K562 (cell line): Measurements from ENCODE around the gene ASPG. TPM values are rescaled to one million over a fixed set of nuclear protein-coding genes. Genes with fewer than 3 reads are reported as not detected.

Experiments
- ATAC-seq: fragments of 200-7000 bp; cut with Tn5 transposase; 3 replicates; pipeline ENCODE4 v1.9.1; 2020; ENCODE audit warnings: moderate library complexity
- BruUV-seq: library from RNA; stranded (reverse); fragments of 400-500 nt; replicated peaks from 2 replicates; lab custom pipeline; 2021; lab: Mats Ljungman, UMichigan
- CTCF ChIA-PET: fragments of 300-600 bp; formaldehyde crosslinking; extraction: SDS; loops from one replicate; lab custom pipeline; 2021; ENCODE audit warnings: low intra/inter-chr PET ratio; lab: Yijun Ruan, JAX
- POLR2A ChIA-PET: fragments of 300-600, 350-650 bp; sonication (Branson Sonifier 250); formaldehyde crosslinking; extraction: SDS; loops from one replicate; lab custom pipeline; 2021; ENCODE audit warnings: antibody characterized with exemption, inconsistent platforms; lab: Yijun Ruan, JAX
- DNase-seq, 4 experiments: peaks; one replicate each; pipeline versions ENCODE4 v3.0.0 to v3.0.0-alpha.2; 2011 to 2018; ENCODE audit warnings: low spot score in 3 of 4, mixed read lengths in 3 of 4; ENCODE audit errors: extremely low read depth in 1 of 4
- FAIRE-seq: peaks from 2 replicates; lab custom pipeline; 2011; peaks lifted over from hg19 to GRCh38; lab: Jason Lieb, UNC
- H2AFZ ChIP-seq: 2 replicates; pipeline ENCODE4 v1.6.0; 2011; ENCODE audit warnings: low read depth, low read length, control low read depth, inconsistent platforms
- H3K27ac ChIP-seq: fragments of 200-600 bp; 3 replicates; pipeline ENCODE4 v1.8.0; 2011; ENCODE audit warnings: low read depth, mild to moderate bottlenecking, control low read depth, inconsistent platforms, low read length, moderate library complexity, mixed read lengths; ENCODE audit errors: extremely low read depth
- H3K27me3 ChIP-seq, 2 experiments: fragments of 300-600 bp in 1 of 2; 2 replicates in 1 of 2; 3 replicates in 1 of 2; pipeline versions ENCODE4 v1.6.0 to v1.8.0; 2011; ENCODE audit warnings: inconsistent platforms in 2 of 2, low read length in 2 of 2, mild to moderate bottlenecking in 1 of 2, mixed read lengths in 1 of 2, moderate library complexity in 1 of 2; ENCODE audit not compliant: control insufficient read depth in 2 of 2, insufficient read depth in 2 of 2
- H3K36me3 ChIP-seq: fragments of 300-600 bp; 3 replicates; pipeline ENCODE4 v1.8.0; 2011; ENCODE audit warnings: mild to moderate bottlenecking, low read length, inconsistent platforms; ENCODE audit not compliant: control insufficient read depth, insufficient read depth
- H3K4me1 ChIP-seq, 2 experiments: fragments of 200-600 bp in 1 of 2; replicated peaks in 1 of 2; 2 replicates in 1 of 2; 3 replicates in 1 of 2; pipeline versions ENCODE4 v1.5.1 to v1.8.0; 2011; ENCODE audit warnings: inconsistent platforms in 2 of 2, low read length in 2 of 2, mild to moderate bottlenecking in 1 of 2, mixed read lengths in 1 of 2, moderate library complexity in 1 of 2; ENCODE audit not compliant: control insufficient read depth in 2 of 2, insufficient read depth in 2 of 2
- H3K4me2 ChIP-seq: 2 replicates; pipeline ENCODE4 v1.6.1; 2011; ENCODE audit warnings: low read length, control low read depth, inconsistent platforms, mixed read lengths; ENCODE audit not compliant: insufficient read depth
- H3K4me3 ChIP-seq: fragments of 200-600 bp; sonication (generic), shearing (Covaris generic); 2 replicates; pipeline ENCODE4 v1.5.1; 2016; ENCODE audit warnings: control low read depth, inconsistent platforms
- H3K79me2 ChIP-seq: fragments of 200-600 bp; 3 replicates; pipeline ENCODE4 v1.8.0; 2011; ENCODE audit warnings: low read length, inconsistent platforms; ENCODE audit not compliant: control insufficient read depth, insufficient read depth
- H3K9ac ChIP-seq, 2 experiments: 2 replicates each; pipeline versions ENCODE4 v1.6.0 to v1.6.1; 2011; ENCODE audit warnings: low read depth in 2 of 2, low read length in 2 of 2, control low read depth in 1 of 2, inconsistent platforms in 1 of 2, mild to moderate bottlenecking in 1 of 2, mixed read lengths in 1 of 2; ENCODE audit not compliant: insufficient read depth in 1 of 2
- H3K9me1 ChIP-seq: one replicate; pipeline ENCODE4 v1.6.0; 2011; ENCODE audit warnings: inconsistent platforms, mild to moderate bottlenecking, low read length, moderate library complexity; ENCODE audit not compliant: control insufficient read depth, insufficient read depth
- H3K9me3 ChIP-seq: replicated peaks from 2 replicates; pipeline ENCODE4 v1.5.1; 2011; ENCODE audit warnings: low read depth, low read length, inconsistent platforms; ENCODE audit not compliant: control insufficient read depth, insufficient read depth
- H4K20me1 ChIP-seq: replicated peaks from 2 replicates; pipeline ENCODE4 v1.6.1; 2011; ENCODE audit warnings: low read length, inconsistent platforms, mixed read lengths; ENCODE audit not compliant: control insufficient read depth, insufficient read depth
- CCNT2 ChIP-seq: IDR thresholded peaks from 2 replicates; pipeline ENCODE4 v1.6.1; 2011; ENCODE audit warnings: borderline replicate concordance, low read depth, mild to moderate bottlenecking, moderate library complexity, mixed read lengths, low read length; ENCODE audit not compliant: insufficient read length; ENCODE audit errors: extremely low read depth
- HMGN3 ChIP-seq: IDR thresholded peaks from 2 replicates; pipeline ENCODE4 v1.6.1; 2011; ENCODE audit warnings: borderline replicate concordance, low read depth, mild to moderate bottlenecking, mixed read lengths, low read length; ENCODE audit not compliant: insufficient read length; ENCODE audit errors: extremely low read depth
- MCM5 ChIP-seq: fragments of 450-650 bp; IDR thresholded peaks from 2 replicates; pipeline ENCODE4 v1.6.1; 2016; ENCODE audit warnings: low read depth
- PTTG1 ChIP-seq: fragments of 450-650 bp; IDR thresholded peaks from 2 replicates; pipeline ENCODE4 v1.6.1; 2016; ENCODE audit warnings: low read depth, mild to moderate bottlenecking, missing genetic modification characterization, missing compliant biosample characterization
- STAG1 ChIP-seq: sonication (generic); formaldehyde crosslinking; IDR thresholded peaks from 2 replicates; pipeline ENCODE4 v1.5.0; 2020; ENCODE audit warnings: missing genetic modification reagents, borderline replicate concordance
- STAT5A ChIP-seq: IDR thresholded peaks from 2 replicates; pipeline ENCODE4 v1.6.1; 2012; ENCODE audit warnings: low read length, inconsistent platforms, borderline replicate concordance
- ZFPM2 ChIP-seq: fragments of 250-450 bp; sonication (Bioruptor Pico); IDR thresholded peaks from 2 replicates; pipeline ENCODE4 v1.5.1; 2022; ENCODE audit warnings: mild to moderate bottlenecking
- ZKSCAN8 ChIP-seq: fragments of 200-800 bp; sonication (Bioruptor generic); IDR thresholded peaks from 2 replicates; pipeline ENCODE4 v1.6.1; 2016; ENCODE audit warnings: missing genetic modification characterization, missing compliant biosample characterization
- ZNF146 ChIP-seq: IDR thresholded peaks from one replicate; pipeline ENCODE4 v1.6.1; 2018; ENCODE audit warnings: missing compliant biosample characterization; ENCODE audit not compliant: unreplicated experiment
- WGBS: fragments of 100-300 bp; shearing (Covaris generic); methylation state at CpG from one replicate; pipeline ENCODE4 v1.1.6; 2016; ENCODE audit warnings: low coverage, mixed read lengths; ENCODE audit not compliant: insufficient coverage; ENCODE audit errors: missing lambda C conversion rate; 5-methylcytosine and 5-hydroxymethylcytosine counted together
- in situ Hi-C: fragments of 300-500 bp; cut with MboI; formaldehyde crosslinking; loops from 4 replicates; pipeline ENCODE4 v1.15.0; 2018; ENCODE audit warnings: inconsistent platforms, mixed read lengths
- intact Hi-C: fragments of 100-400 bp; cut with micrococcal nuclease; formaldehyde crosslinking; loops from 2 replicates; pipeline ENCODE4 v1.14.2; 2022
- polyA plus RNA-seq, 8 experiments: library from polyadenylated mRNA; depleted of rRNA in 4 of 8; stranded (reverse) in 5 of 8; unstranded in 3 of 8; fragments of >200 nt; fragmentation: Nextera tagmentation in 2 of 8; fragmentation: Illumina TruSeq in 1 of 8; extraction: Ambion mirVana in 2 of 8; extraction: Trizol in 1 of 8; gene quantifications; 2 replicates each; pipeline versions ENCODE4 v1.2.1 to v1.2.3, GENCODE V29; 2011 to 2014; ENCODE audit warnings: inconsistent platforms in 1 of 8, missing spikeins in 1 of 8
- total RNA-seq, 7 experiments: library from RNA; depleted of rRNA in 6 of 7; stranded (reverse); fragments of >200 nt in 6 of 7; fragmentation: Illumina TruSeq in 2 of 7; extraction: Trizol in 2 of 7; gene quantifications; 2 replicates each; pipeline versions ENCODE4 v1.2.1 to v1.2.3, GENCODE V29; 2011 to 2021; ENCODE audit warnings: low replicate concordance in 1 of 7
- TF ChIP-seq, protein P1 (sequence below): sonication (generic); formaldehyde crosslinking; IDR thresholded peaks from 2 replicates; pipeline ENCODE4 v1.8.0; 2023; ENCODE audit warnings: mild to moderate bottlenecking, missing genetic modification reagents

Gene ASPG
- total and polyA plus RNA-seq, 9 of the 15 experiments (the other 6 are each of a cell fraction or from before 2014, with no cell fraction given), result 0.18 TPM; not detected in 8

DNA sequence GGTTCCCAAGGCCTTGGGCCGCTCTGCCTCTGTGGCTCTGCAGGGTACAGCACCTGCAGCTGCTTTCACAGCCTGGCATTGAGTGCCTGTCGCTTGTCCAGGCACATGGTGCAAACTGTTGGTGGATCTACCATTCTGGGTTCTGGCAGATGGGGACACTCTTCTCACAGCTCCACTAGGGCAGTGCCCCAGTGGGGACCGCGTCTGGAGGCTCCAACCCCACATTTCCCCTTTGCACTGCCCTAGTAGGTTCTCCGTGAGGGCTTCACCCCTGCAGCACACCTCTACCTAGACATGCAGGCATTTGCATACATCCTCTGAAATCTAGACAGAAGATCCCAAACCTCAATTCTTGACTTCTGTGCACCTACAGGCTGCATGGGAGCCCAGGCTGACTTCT is 19.2 kb upstream of the ASPG start:
- H3K4me1 ChIP-seq, result no peaks in the 10 kb centered on the region
- CTCF ChIA-PET, result interaction anchor here (0.7 kb wide), 1 partner anchor 295 kb away, joined by 3 read pairs; no protein-coding TSS in a partner anchor
- TF ChIP-seq MCM5 (no peak), ZKSCAN8 (CRISPR knock-in tag) (no peak), CCNT2 (no peak), ZFPM2 (CRISPR knock-in tag) (no peak), PTTG1 (tag) (no peak)
- TF ChIP-seq, all 486 proteins: peak for 0
- no peak overlapping the region for H3K4me3 ChIP-seq
- H3K9ac ChIP-seq, result no peak overlapping the region
- DNase-seq, result no peak
- no peak overlapping the region for H3K27ac ChIP-seq
- H3K79me2 ChIP-seq, result no peaks in the 10 kb centered on the region
- H3K36me3 ChIP-seq, result no peaks in the 10 kb centered on the region
- POLR2A ChIA-PET, result no interaction called here
- in situ Hi-C loops, result no loop called here
- no peak for ATAC-seq
- FAIRE-seq, result no peak
- H3K4me2 ChIP-seq, result no peak overlapping the region
- intact Hi-C loops, result no loop called here
- H3K9me3 ChIP-seq, result no peaks in the 10 kb centered on the region
- BruUV-seq, result no TSS peak
- H3K9me1 ChIP-seq, result no peaks in the 10 kb centered on the region
- no peak overlapping the region for H2AFZ ChIP-seq
- no peaks in the 10 kb centered on the region; a peak in 1 of 5 replicates for H3K27me3 ChIP-seq
- WGBS, result 0% methylated on average over 4 of the region's 5 CpGs
- H4K20me1 ChIP-seq, result no peaks in the 10 kb centered on the region

DNA sequence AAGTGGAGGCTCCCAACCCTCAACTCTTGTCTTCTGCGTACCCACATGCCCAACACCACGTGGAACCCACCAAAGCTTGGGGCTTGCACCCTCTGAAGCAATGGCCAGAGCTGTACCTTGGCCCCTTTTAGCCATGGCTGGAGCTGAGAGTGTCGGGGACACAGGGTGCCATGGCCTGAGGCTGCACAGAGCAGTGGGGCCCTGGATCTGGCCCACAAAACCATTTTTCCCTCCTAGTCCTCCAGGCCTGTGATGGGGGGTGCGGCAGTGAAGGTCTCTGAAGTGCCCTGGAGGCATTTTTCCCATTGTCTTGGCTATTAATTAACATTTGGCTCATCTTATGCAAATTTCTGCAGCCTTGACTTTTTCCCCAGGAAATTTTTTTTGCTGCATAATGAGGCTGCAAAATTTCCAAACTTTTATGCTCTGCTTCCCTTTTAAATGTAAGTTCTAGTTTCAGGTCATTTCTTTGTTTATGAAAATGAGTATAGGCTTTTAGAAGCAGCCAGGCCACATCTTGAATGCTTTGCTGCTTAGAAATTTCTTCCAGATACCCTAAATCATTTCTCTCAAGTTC is 18.7 kb upstream of the ASPG start:
- no peak overlapping the region for H3K4me3 ChIP-seq
- no peaks in the 10 kb centered on the region for H3K9me1 ChIP-seq
- H3K4me2 ChIP-seq, result no peak overlapping the region
- H3K9me3 ChIP-seq, result no peaks in the 10 kb centered on the region
- no peaks in the 10 kb centered on the region for H3K36me3 ChIP-seq
- no peak for FAIRE-seq
- H3K4me1 ChIP-seq, result no peaks in the 10 kb centered on the region
- ChIA-PET CTCF (interaction anchor here (0.7 kb wide), 1 partner anchor 296 kb away, joined by 3 read pairs; no protein-coding TSS in a partner anchor), POLR2A (no interaction called here)
- intact Hi-C loops, result no loop called here
- H3K27ac ChIP-seq, result no peak overlapping the region
- H3K9ac ChIP-seq, result no peak overlapping the region
- TF ChIP-seq ZNF146 (CRISPR knock-in tag) (no peak), STAT5A (no peak), HMGN3 (no peak), STAG1 (no peak)
- TF ChIP-seq, protein P1, sequence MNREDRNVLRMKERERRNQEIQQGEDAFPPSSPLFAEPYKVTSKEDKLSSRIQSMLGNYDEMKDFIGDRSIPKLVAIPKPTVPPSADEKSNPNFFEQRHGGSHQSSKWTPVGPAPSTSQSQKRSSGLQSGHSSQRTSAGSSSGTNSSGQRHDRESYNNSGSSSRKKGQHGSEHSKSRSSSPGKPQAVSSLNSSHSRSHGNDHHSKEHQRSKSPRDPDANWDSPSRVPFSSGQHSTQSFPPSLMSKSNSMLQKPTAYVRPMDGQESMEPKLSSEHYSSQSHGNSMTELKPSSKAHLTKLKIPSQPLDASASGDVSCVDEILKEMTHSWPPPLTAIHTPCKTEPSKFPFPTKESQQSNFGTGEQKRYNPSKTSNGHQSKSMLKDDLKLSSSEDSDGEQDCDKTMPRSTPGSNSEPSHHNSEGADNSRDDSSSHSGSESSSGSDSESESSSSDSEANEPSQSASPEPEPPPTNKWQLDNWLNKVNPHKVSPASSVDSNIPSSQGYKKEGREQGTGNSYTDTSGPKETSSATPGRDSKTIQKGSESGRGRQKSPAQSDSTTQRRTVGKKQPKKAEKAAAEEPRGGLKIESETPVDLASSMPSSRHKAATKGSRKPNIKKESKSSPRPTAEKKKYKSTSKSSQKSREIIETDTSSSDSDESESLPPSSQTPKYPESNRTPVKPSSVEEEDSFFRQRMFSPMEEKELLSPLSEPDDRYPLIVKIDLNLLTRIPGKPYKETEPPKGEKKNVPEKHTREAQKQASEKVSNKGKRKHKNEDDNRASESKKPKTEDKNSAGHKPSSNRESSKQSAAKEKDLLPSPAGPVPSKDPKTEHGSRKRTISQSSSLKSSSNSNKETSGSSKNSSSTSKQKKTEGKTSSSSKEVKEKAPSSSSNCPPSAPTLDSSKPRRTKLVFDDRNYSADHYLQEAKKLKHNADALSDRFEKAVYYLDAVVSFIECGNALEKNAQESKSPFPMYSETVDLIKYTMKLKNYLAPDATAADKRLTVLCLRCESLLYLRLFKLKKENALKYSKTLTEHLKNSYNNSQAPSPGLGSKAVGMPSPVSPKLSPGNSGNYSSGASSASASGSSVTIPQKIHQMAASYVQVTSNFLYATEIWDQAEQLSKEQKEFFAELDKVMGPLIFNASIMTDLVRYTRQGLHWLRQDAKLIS (CRISPR knock-in tag), result no peak
- H3K27me3 ChIP-seq, result no peaks in the 10 kb centered on the region; a peak in 1 of 5 replicates
- 3% methylated on average over 4 of the region's 4 CpGs for WGBS
- no TSS peak for BruUV-seq
- no peak for ATAC-seq
- no peaks in the 10 kb centered on the region for H4K20me1 ChIP-seq
- in situ Hi-C loops, result no loop called here
- no peaks in the 10 kb centered on the region for H3K79me2 ChIP-seq
- H2AFZ ChIP-seq, result no peak overlapping the region
- no peak for DNase-seq
